ENCODE measurements around the gene TRIM3.
A peak's percentile ranks its signal among the peaks of the same experiment; 100 is the strongest.

TRIM3 gene

DNA sequence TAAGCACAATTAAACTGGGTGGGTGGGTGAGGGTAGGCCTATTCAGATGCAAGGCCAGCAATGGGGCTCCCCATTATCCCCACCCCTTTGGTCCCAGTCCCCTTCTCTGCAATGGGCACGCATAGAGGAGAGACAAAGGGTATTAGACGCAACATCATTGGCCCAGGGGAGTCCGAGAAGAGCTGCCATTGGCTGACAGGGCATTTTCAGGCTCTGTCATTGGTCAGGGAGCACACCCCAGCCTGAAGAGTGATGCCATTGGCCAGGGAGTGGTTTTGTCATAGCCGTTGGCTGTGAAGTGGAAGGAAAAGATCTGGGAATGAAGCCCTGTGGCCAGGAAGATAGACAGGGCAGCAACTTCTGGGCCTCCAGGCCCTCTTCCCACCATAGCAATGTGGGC is 2.8 kb upstream of the TRIM3 start:
- DNase-seq, result no peak

DNA sequence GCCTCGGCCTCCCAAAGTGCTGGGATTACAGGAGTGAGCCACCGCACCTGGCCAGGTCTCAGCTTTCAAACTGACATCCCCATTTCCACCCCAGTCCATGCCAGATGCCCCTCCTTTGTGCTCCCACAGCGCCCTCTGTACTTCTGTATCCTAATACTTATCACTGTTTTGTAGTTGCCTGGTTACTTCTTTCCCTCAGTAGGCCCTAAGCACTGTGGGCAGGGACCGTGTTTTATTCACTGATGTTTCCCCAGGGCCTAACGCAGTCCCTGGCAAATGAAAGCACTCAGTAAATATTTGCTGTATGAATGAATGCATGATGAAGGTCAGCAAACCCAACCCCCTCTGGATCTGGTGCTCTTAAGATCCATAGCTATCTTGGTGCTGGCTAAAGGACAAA is 2.2 kb upstream of the TRIM3 start:
- no peak for DNase-seq

DNA sequence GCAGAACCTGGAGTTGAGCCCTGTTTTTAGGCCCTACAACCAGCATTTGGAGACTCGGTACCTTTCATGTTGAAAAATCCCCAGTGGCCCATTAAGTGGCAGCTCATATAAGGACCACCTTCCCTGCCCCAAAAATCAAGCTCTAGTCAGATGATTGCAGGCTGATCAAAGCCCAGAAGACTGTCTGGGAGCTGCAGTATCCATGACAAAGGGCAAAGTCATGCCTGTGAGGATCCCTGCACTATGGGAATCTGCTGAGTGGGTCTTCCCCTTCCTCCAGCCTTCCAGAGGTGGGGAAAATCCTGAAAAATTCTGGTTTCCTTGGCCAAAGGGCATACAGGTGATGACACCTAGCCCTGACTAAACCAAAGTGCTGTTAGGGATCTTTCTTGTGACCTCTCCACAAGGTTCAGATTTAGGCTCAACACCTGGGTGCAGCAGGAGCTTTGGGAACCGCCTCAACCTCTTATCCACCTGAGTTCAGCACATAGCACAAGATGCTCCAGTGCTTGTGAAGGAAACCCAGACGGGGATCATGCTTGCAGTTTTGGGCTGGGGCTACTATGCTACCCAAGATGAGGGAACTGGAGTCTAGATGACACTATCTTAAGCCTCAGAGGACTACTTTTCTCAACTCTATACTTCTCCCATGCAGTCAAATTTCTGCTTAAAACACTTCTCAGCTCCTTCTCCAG is 1.2 kb upstream of the TRIM3 start:
- DNase-seq, result no peak

DNA sequence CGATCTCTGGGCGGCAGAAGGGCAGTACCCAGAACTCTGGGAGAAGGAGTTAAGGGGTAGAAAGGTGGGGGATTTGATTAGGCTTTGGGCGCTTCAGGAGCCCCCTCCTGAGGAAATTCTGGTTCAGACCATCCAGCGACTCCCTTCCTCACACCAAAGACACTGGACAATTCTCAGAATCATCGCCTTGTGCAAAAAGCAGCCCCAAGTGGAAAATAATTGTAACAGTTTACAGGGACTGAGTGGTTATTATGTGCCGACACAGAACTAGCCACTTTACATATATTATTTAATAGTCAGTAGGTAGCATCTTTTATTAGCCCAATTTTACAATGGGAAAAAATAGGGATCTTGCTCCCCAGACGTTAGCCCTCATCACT is 662 bp upstream of the TRIM3 start:
- no peak for DNase-seq

DNA sequence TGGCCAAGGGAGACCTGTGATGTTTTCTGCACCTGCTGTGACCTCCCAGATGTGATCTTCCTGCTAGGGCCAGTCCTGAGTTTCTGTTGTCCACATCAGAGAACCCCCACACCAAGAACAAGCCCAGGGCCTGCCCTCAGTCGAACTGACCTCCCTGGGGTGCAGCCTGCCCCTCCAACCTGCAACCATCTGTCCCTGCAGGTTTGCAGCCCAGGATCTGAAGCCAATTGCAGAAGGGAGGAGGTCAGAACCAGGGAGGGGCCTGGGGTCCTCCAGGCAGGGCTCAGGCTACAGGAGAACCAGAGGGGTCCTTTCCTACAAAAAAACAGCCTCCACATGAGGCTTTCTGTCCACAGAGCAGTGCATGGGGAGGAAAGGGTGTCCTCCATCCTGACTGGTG is 807 bp downstream of the TRIM3 start:
- DNase-seq, result no peak

DNA sequence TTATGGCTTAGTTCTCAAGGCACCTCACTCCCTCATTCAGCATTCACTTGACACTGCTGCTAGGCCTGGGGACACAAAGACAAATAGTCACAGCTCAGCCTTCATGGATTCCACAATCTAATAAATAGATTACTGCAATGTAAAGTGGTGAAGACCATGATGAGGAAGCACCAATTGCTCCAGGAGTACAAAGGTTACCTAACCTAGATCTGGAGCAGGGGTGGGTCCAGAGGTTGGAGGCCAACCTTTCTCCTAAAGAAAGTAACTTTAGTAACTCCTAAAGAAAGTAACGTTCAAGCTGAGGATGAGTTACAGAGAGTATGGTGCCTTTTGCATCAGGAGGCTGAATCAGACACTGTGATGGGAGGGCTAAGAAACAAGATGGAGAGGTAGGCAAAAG is 4.1 kb downstream of the TRIM3 start:
- DNase-seq, result no peak

DNA sequence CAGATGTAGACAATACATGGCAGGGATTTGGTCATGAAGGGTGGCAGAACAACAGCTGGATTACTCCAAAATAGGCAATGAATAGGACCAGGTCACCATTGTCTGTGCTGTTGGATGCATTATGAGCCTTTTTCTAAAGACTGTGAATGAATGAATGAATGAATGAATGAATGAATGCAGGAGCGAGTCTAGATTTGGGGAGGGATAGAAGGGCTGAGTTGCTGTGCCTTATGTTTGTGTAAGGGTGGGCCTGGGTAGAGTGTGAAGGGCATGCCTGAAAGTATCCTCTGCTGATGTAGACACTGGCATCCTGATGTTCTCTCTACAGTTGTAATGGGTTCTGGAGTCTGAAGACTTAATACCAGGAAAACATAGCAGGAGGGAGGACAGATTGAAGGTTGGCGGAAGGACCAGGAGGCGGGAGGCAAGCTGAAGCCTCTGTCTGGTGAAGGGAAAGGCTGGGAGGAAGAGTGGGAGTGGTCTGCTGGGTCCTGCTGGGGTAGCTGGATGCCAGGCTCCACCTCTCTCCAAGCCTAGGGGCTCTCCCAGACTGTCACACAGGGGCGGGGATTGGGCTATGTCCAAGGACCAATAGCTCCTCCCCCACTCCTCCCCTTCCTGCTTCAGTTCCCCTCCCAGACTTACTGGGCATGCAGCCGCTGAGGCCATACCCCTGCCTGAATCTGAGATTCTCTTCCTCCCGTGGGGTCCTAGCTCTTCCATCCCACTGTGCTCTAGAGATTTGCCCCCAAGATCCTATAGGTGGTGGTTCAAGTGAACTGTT is 4.8 kb downstream of the TRIM3 start:
- peak; percentile 90 for DNase-seq

DNA sequence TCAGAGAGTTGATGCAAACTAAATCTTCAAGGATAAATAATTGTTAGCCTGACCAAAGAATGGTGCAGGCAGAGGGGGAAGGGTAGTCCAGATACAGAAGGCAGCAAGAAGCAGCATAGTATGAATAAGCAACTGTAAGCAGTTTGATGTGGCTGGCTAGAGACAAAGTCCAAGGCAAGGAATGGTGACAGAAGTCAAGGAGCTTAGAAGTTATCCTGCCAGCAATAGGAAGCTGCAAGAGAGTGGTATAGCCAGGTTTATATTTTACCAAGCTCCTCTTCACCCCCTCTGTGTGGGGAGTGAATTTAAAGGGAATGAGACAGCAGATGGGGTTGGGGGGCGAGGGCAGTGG is 14.7 kb downstream of the TRIM3 start:
- no peak for DNase-seq

DNA sequence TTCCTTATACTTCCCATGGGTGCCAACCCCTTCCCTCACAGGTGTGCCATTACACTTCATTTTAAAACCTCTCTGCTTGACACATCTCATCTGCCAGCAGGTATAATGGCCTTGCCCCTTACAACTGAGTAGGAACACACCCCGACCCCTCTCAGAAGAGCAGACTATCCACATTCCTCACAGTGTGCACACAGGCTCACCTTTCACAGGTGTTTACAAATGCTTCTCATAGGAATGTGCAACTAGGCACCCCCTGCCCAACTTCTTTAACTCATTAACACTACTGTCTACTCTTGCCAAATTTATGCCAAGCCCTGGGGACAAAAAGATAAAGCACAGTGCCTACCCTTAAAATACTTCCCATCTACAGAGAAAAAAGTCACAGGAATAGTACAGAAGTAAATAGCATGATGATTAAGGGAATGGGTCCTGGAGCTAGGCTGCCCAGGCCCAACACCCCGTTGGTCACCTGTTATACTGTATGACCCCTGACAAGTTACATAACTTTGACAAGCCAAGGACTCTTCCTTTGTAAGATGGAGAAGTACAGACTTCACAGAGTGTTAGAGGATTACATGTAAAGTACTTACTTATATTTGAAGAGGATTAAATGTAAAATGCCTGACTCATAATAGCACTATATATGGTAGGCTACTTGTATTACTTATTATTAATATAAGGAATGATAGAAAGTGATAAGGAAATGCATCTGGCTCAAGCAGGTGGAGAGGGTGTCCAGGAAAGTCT is 15.2 kb downstream of the TRIM3 start:
- no peak for DNase-seq

DNA sequence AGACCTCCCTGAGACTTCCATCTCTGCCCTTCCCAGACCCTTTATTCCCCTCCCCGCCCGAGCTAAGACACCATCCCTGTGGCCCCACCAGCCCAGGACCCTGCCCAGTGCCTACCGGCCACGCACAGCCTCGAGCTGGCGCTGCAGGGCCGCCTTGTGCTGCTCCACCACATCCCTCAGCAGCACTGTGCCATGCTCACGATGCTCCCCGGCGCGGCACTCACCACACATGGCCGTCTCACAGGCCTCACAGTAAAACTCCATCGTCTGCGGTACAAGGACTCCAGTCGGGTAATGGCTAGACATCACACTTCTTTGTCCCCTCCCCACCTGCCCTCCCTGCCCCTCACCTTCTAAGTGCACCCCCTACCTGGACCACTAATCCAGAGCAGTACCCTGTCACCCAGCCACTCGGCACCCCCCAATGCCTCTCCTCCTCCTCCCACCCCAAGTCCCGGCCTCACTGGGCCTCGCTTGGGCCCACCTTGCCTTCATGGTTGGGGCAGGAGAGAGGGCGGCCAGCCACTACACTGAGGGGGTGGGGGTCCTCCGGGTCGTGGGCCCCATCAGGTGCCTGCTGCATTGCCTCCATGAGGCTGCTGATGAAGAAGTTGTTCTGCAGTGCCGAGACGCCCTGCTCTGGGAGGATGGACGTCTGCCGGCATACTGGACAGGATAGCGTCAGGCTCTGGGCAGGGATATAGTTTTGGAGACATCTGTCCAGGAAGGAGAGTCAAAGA is 16.0 kb downstream of the TRIM3 start:
- DNase-seq, result no peak

DNA sequence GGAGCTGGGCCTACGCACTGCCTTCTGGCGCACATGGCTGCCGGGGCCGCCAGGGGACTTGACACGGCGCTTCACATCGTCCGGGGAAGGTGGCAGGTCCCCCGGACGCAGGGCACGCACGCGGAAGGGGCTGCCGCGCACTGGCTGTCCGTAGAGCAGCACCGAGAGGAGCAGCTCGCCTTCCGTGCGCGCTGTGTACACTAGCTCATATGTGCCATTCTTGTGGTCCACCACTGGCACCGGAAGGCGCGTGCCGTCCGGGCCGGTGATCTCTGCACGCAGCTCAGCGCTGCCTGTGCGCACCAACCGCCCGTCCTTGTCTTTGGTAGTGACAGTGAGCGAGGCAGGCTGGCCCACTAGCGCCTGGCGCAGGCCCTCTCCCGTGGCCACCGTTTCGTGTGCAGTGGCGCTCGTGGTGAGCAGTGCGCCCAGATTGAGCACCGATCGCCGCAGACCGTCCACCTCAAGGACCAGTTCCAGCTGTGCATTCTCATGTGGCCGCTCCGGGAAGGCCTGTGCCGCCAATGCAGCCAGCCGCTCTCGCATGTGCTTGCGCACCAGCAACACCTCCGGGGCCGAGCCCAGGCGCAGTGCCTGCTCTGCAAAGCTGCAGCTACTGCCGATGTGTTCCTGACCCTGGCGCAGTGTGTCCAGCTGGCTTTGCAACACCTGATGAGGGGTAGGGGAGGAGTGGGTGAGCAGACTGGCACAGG is 17.2 kb downstream of the TRIM3 start:
- no peak for DNase-seq

DNA sequence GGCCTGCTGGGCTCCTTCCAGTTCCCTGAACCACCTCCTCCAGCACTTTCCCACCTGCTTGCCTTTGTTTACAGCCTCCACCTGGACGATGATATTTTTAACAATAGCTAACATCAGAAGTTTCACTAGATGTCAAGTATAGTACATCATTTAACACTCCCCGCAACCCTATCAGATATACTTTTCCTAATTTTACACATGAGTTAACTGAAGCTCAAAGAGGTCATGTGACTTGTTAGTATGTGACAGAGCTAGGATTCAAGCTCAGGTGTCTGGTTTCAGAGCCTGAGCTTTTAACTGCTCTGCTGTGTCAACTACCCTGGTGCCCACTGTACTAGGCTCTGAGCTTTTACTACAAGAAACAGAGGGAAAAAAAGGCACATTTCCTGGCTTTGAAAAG is 18.7 kb downstream of the TRIM3 start:
- no peak for DNase-seq

DNA sequence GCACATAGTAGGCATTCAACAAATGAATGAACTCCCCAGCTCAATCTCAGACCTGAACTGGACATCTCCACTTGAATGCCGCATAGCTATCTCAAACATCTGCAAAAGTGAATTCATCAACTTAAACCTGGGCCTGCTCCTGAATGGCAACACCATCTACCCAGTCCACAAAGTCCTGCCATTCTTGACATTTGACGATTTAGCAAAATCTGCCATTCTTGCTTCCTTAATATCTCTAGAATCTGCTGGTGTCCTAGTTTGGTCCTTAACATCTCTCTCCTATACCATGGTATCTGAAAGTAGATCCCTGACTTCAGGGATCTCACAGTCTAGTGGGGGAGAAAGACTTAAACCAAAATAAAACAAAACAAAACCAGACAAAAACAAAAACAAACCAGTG is 20.6 kb downstream of the TRIM3 start:
- DNase-seq, result no peak

DNA sequence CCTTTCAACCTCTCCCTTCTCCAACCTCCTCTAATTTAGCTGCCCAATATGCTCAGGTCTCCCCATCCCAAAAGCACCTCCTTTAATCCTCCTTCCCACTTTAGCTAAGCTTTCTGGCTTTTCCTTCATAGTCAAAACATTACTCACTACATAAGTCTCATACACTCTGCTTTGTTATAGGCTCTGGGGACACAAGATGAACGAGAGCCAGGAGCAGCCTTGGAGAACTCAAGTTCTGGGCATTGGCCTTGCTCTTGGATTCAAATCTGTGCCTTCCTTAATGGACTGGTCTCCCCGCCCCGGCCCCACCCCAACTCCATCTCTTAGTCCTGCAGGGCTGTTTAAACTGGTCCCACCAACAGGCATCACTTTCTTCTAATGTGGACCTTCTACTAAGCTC is 21.5 kb downstream of the TRIM3 start:
- no peak for DNase-seq

DNA sequence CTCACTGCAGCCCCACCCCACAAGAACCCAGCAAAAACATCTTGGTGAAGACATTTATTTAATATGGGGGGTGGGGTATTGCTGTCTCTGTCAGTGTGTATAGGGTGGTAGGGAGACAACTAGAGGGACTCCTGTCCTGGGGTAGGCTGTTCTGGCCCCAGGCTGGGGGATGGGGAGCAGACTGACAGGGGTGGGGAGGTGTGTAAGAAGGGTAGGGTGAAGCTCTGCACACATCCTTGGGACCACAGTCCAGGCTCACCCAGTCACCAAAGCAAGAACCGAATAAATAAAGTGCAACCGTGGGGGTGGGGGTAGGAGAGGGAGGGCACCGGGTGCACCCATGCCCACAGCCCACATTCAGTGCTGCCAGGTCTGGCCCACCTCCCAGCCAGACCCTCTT is 25.2 kb downstream of the TRIM3 start:
- no peak for DNase-seq

DNA sequence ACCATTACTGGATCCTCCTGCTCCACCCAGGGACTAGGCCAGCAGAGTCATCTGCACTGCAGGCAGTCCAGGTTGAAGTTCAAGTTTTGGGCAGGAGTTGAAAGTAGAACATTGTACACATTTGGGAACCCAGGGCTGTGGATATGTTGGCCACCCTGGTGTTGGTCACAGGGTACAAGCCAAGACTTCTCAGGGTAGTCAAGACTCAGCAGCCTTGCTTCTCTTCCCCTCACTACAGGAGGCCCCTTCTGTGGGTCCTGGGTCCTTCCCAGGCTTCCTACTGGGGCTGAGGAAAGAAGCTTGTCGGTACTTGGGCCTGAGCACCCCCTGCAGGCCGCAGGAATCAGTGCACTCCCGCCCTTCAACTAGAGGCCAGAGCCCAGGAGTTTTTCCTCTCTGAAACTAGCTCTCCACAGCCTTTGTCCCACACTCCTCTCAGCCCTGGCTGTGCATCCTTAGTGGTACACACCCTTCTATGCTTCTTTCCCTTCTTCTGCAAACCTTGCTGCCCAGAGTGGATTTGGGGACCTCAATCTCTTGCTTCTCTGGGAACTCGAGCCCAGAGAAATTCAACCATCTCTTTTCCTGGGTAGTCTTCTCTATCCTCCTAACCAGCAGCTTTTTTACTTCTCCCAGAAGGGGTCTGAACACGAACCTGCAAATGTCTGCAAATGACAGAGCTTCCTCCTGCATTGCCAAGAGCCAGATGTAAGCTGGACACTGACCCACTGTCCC is 30.3 kb downstream of the TRIM3 start:
- DNase-seq, result peak; percentile 80

DNA sequence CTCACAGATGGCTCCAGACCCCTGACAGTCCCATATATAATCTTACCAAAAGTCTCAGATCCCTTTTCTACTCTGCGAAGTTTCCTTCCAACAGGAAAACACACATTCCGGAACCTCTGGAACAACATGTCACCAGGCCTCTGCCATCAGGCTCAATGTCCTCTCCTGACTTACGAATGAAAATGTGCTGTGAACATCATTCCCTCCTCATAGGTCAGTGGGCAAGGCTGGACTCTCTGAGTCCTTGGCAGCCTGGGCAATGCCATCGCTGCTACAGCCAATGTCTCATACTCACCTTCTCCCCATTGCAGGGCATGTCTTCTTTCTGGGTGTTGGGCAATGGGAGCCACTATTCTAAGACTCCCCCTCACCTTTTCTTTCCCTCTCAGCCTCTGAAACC is 31.3 kb downstream of the TRIM3 start:
- no peak for DNase-seq

DNA sequence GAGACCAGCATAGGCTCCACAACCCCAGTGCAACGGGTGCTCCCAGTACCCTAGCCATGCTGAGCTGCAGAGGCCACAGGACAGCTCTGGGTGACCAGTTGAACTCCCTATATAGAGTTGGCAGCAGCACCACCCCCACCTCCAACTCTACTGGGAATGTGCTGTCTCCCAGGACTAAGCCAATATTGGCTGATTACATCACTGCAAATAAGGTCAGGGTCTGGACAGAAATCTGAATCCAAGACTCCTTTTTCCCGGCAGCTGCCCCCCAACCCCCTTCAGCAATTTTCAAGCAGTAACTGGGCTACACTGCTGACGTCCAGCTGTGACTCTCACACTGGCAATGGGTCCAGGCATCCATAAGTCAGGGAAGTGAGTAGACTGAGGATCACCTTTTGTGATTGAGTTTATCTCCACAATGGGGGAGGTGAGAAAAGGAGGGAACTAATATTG is 32.8 kb downstream of the TRIM3 start, which contains the start of gene HPX:
Gene HPX, minus strand, starts transcription at position 82 of the 453 bp plus-strand sequence. Its CDS starts 24 bp downstream, at position 58.
- no peak for DNase-seq

DNA sequence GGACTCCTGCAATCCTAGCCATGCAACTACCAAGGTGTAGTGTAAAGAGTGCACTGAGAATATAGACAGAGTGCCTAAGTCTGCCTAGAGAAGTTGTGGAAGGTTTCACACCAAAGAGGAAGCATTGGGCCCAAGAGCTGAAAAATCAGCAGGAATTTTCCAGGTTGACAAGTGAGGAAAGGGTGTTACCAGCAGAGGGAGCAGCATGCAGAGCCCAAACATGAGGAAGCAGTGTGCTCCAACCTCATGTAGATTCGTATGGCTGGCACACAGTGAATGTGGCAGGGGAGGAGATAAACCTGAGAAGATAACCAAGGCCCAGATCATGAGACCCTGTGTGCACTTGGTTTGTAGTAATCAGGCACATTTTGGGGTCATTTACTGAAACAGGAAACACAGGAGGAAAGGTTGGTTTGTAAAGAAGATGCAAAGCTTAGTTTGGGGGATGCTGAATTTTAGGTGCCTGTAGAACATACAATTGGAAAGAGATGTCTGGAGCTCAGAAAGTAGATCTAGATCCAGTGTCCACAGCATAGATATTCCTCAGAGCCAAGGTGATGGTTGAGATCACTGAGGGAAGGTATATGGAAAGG is 34.7 kb downstream of the TRIM3 start:
- DNase-seq, result peak; percentile 58

DNA sequence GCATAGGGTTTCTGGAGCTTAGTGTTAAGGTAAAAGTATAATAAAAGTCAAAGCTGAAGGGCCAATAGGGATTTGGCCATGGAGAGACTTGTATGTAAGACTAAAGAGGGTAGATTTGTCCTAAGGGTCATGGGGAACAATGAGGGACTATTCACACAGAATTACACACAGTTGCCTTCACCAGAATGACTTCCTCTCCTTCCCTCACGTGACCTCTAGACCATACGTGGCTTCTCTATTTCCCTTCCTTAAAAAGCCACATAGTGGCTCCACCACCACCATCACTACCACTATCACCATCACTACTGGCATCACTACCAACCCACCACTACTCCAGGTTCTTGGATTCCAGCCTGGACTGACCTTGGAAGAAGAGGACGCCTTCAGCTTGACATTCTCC is 35.7 kb downstream of the TRIM3 start:
- no peak for DNase-seq

DNA sequence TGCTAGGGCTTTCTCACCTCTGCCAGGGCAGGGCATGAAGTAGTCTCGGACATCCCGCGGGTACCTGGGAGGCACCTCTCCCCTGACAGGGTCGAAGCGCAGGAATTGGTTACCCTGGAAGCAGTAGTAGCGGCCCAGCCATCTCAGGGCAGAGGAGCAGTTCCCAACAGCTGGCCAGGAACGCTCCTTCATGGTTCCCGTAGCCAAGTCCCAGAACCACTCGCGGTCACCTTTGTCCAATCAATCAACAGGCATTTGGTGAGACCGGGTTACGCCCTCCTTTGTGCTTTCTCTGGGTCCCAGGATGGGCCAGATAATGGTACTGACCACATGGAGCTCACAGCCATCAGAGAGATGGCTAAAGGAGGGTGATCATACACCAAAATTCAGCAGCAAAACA is 36.3 kb downstream of the TRIM3 start:
- DNase-seq, result no peak

Data from midbrain (tissue), 1 donor.